Adrenal gland (tissue), 12 donors: ENCODE measurements around the gene AMDHD1. TPM values are rescaled to one million over a fixed set of nuclear protein-coding genes. Genes with fewer than 3 reads are reported as not detected.

Source experiments
- DNase-seq, 7 donors: peaks; one replicate each; pipeline ENCODE4 v3.0.0-alpha.2; 2019 to 2020
- H3K27ac ChIP-seq, 5 donors: fragments of 200-600 bp; sonication (generic) in 4 of 5; 1 replicate in 3 of 5; 2 replicates in 2 of 5; pipeline versions ENCODE4 v1.5.1 to v1.8.0; 2016 to 2020; ENCODE audit warnings: mild to moderate bottlenecking in 1 of 5
- H3K27me3 ChIP-seq: fragments of 200-600 bp; 2 replicates; pipeline ENCODE4 v1.8.0; 2021
- H3K36me3 ChIP-seq, 2 donors: fragments of 200-600 bp; replicated peaks in 1 of 2; 1 replicate in 1 of 2; 2 replicates in 1 of 2; pipeline versions ENCODE4 v1.5.1 to v1.8.0; 2018 to 2022
- H3K4me1 ChIP-seq, 2 donors: fragments of 200-600 bp; replicated peaks in 1 of 2; 1 replicate in 1 of 2; 2 replicates in 1 of 2; pipeline versions ENCODE4 v1.5.1 to v1.8.0; 2018 to 2021
- H3K4me3 ChIP-seq, 4 donors: fragments of 200-600 bp; sonication (generic) in 3 of 4; one replicate each; pipeline ENCODE4 v1.5.1; 2016 to 2018
- H3K9me3 ChIP-seq, 3 donors: fragments of 200-600 bp; sonication (generic) in 1 of 3; replicated peaks in 1 of 3; 1 replicate in 2 of 3; 2 replicates in 1 of 3; pipeline versions ENCODE4 v1.5.1 to v1.8.0; 2016 to 2021
- CTCF ChIP-seq, 6 experiments: fragments of 450-650 bp in 4 of 6; fragments of 200-600 bp in 2 of 6; sonication (generic) in 1 of 6; IDR thresholded peaks; 1 replicate in 5 of 6; 2 replicates in 1 of 6; pipeline versions ENCODE4 v1.5.1 to v1.8.0; 2016 to 2021; ENCODE audit warnings: antibody characterized with exemption in 6 of 6, mild to moderate bottlenecking in 2 of 6, moderate library complexity in 1 of 6
- POLR2A ChIP-seq, 2 donors: fragments of 450-650 bp; IDR thresholded peaks; one replicate each; pipeline ENCODE4 v1.6.1; 2017; ENCODE audit warnings: antibody characterized with exemption in 2 of 2, mild to moderate bottlenecking in 2 of 2, moderate library complexity in 1 of 2
- WGBS, 4 donors: extraction: QIAGEN DNeasy Blood & Tissue Kit in 2 of 4; methylation state at CpG; one replicate each; pipeline versions ENCODE4 v1.1.5 to v1.1.7; 2013 to 2017; 5-methylcytosine and 5-hydroxymethylcytosine counted together
- intact Hi-C, 2 donors: fragments of 100-400 bp; cut with DNase I; formaldehyde crosslinking; loops; one replicate each; pipeline versions ENCODE4 v1.14.1 to v1.15.0; 2022 to 2023
- polyA plus RNA-seq, 3 donors: library from polyadenylated mRNA; stranded (reverse); fragments of 200-250 nt in 2 of 3; fragments of 350-450 nt in 1 of 3; fragmentation: Illumina TruSeq in 1 of 3; extraction: RNeasy Lipid Tissue Mini Kit (QIAGEN cat#74804) in 1 of 3; gene quantifications; one replicate each; pipeline ENCODE4 v1.2.3, GENCODE V29; 2013 to 2014
- total RNA-seq, 9 donors: library from RNA; depleted of rRNA in 4 of 9; stranded (reverse); fragments of >200 nt in 4 of 9; fragments of 120-200 nt in 1 of 9; fragmentation: NEBNext Ultra II Directional in 1 of 9; extraction: Animal tissue kit (Norgen Biotek cat#: 25700) in 1 of 9; gene quantifications; one replicate each; pipeline versions ENCODE4 v1.1.0 to v1.2.4, GENCODE V29; 2013 to 2023
- donor health status: healthy with polysubstance abuse.
- donor health status: Bipolar disorder and iron deficiency.
- donor health status: DM: yes; HTN: yes; CAD: no.
- donor health status: DM: no; HTN: no; CAD: no.
- donor health status: DM: no; HTN: no; CAD: no.
- donor health status: DM: yes; HTN: yes; CAD: no.

AMDHD1 gene
- total and polyA plus RNA-seq, 12 donors, result 4.6 to 120 (median 15.5) TPM

- intact Hi-C loops, result no loop called here
- no peak for DNase-seq
- Histone ChIP-seq H3K36me3 (peaks cover 0 to 41% of the 10 kb centered on the region in 2 donors), H3K4me3 (no peak overlapping the region), H3K4me1 (no peaks in the 10 kb centered on the region), H3K27me3 (no peaks in the 10 kb centered on the region), H3K9me3 (no peaks in the 10 kb centered on the region), H3K27ac (no peak overlapping the region)
- TF ChIP-seq CTCF (IDR thresholded peaks at IDR 0.05), result no peak
- no peak for TF ChIP-seq POLR2A (IDR thresholded peaks at IDR 0.05)
- 91 to 93% (median 92%) methylated on average over 5 of the region's 5 CpGs for WGBS, 4 donors
These were observed 57.7 kb downstream of the AMDHD1 start for GRCh38 chr12:96000858-96001257.

GRCh38 chr12:96006727-96007126 is 63.6 kb downstream of the AMDHD1 start:
- 83 to 98% (median 86%) methylated on average over 1 of the region's 1 CpG for WGBS, 4 donors
- intact Hi-C loops, result no loop called here
- no peak for TF ChIP-seq CTCF (IDR thresholded peaks at IDR 0.05)
- no peak for TF ChIP-seq POLR2A (IDR thresholded peaks at IDR 0.05)
- Histone ChIP-seq H3K9me3 (no peaks in the 10 kb centered on the region), H3K4me1 (no peaks in the 10 kb centered on the region), H3K4me3 (no peak overlapping the region), H3K27me3 (no peaks in the 10 kb centered on the region), H3K36me3 (peaks cover 0 to 83% of the 10 kb centered on the region in 2 donors), H3K27ac (no peak overlapping the region)
- DNase-seq, result no peak

GRCh38 chr12:96007729-96008128 is 64.6 kb downstream of the AMDHD1 start:
- Histone ChIP-seq H3K36me3 (peaks cover 0 to 84% of the 10 kb centered on the region in 2 donors), H3K4me3 (no peak overlapping the region), H3K4me1 (no peaks in the 10 kb centered on the region), H3K27me3 (no peaks in the 10 kb centered on the region), H3K9me3 (no peaks in the 10 kb centered on the region), H3K27ac (no peak overlapping the region)
- TF ChIP-seq POLR2A (IDR thresholded peaks at IDR 0.05), result no peak
- TF ChIP-seq CTCF (IDR thresholded peaks at IDR 0.05), result no peak
- 48 to 71% (median 61%) methylated on average over 1 of the region's 1 CpG for WGBS, 4 donors
- intact Hi-C loops, result no loop called here
- DNase-seq, result no peak

DNA sequence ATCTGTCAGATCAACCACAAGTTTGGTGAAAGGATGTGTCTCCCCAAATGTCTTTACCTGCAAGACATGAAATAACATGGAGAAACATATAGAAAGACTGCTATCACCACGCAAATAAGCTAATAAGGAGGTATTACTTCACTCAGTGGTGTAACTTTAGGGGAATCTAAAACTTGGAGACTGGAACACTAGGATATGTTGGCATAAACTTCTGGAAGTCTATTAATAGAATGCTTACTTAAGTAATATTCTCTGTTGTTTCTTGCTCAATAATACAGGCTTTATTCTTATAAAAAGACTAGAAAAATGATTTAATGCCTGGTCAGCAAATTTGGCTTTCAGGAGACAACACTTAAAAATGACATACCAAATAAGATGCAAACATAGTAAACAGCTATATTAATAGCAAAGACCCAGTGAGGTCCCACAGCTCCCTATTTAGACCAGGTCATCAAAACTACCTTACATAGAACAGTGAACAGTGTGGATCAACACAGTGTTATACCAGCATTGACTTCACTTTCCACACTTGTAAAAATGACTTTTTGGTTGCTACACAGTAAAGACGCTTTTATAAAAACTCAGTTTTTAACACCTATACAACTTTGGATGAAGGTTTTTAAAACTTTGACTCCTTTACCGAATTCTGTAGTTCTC is 71.9 kb downstream of the AMDHD1 start:
- WGBS, 4 donors, result 87 to 89% (median 87%) methylated on average over 3 of the region's 3 CpGs
- DNase-seq, result no peak
- Histone ChIP-seq H3K4me1 (no peaks in the 10 kb centered on the region), H3K36me3 (peaks cover 0 to 68% of the 10 kb centered on the region in 2 donors), H3K4me3 (no peak overlapping the region), H3K27ac (no peak overlapping the region), H3K27me3 (no peaks in the 10 kb centered on the region), H3K9me3 (no peaks in the 10 kb centered on the region)
- intact Hi-C loops, result no loop called here
- TF ChIP-seq POLR2A (IDR thresholded peaks at IDR 0.05) (no peak), CTCF (IDR thresholded peaks at IDR 0.05) (no peak)
